WTC11 (cell line): ENCODE measurements around the gene RASA1. TPM values are rescaled to one million over a fixed set of nuclear protein-coding genes. Genes with fewer than 3 reads are reported as not detected.

Experiments
- ATAC-seq: fragments of 200-7000 bp; cut with Tn5 transposase; 2 replicates; pipeline ENCODE4 v1.10.0; 2021; ENCODE audit warnings: mild to moderate bottlenecking, moderate library complexity
- CTCF ChIA-PET: fragments of 300-600 bp; sonication (Branson Sonifier 250); formaldehyde crosslinking; loops from one replicate; lab custom pipeline; 2021; ENCODE audit warnings: antibody characterized with exemption; lab: Charles Lee
- POLR2A ChIA-PET: fragments of 350-600 bp; sonication (Branson Sonifier 250); formaldehyde crosslinking; loops from one replicate; lab custom pipeline; 2021; ENCODE audit warnings: antibody characterized with exemption; lab: Charles Lee
- DNase-seq: peaks from one replicate; pipeline ENCODE4 v3.0.0; 2021; ENCODE audit warnings: low spot score
- H3K27ac Mint-ChIP-seq: 2 replicates; pipeline ENCODE4 v1.8.0; 2021; ENCODE audit warnings: mixed read lengths
- H3K27me3 Mint-ChIP-seq: 2 replicates; pipeline ENCODE4 v1.8.0; 2021; ENCODE audit warnings: low read depth, mild to moderate bottlenecking, moderate library complexity, mixed read lengths
- H3K36me3 Mint-ChIP-seq: 2 replicates; pipeline ENCODE4 v1.8.0; 2021; ENCODE audit warnings: mixed read lengths
- H3K4me1 Mint-ChIP-seq: 2 replicates; pipeline ENCODE4 v1.8.0; 2022; ENCODE audit warnings: mixed read lengths
- H3K4me3 Mint-ChIP-seq: 2 replicates; pipeline ENCODE4 v1.8.0; 2021; ENCODE audit warnings: mild to moderate bottlenecking, moderate library complexity, mixed read lengths
- H3K9me3 Mint-ChIP-seq: 2 replicates; pipeline ENCODE4 v1.8.0; 2021; ENCODE audit warnings: mixed read lengths
- AFF4 ChIP-seq: sonication (generic); formaldehyde crosslinking; IDR thresholded peaks from 2 replicates; pipeline ENCODE4 v1.8.1; 2023; ENCODE audit warnings: mild to moderate bottlenecking, missing genetic modification reagents, borderline replicate concordance
- CREB1 ChIP-seq: sonication (generic); formaldehyde crosslinking; IDR thresholded peaks from 2 replicates; pipeline ENCODE4 v1.8.0; 2023; ENCODE audit warnings: mild to moderate bottlenecking, missing genetic modification reagents
- ESRRA ChIP-seq: sonication (generic); formaldehyde crosslinking; IDR thresholded peaks from 2 replicates; pipeline ENCODE4 v1.8.1; 2022; ENCODE audit warnings: mild to moderate bottlenecking, missing genetic modification reagents, borderline replicate concordance
- FOXJ3 ChIP-seq: sonication (generic); formaldehyde crosslinking; IDR thresholded peaks from 2 replicates; pipeline ENCODE4 v1.9.0; 2021; ENCODE audit warnings: missing genetic modification reagents, mild to moderate bottlenecking, borderline replicate concordance
- FOXP1 ChIP-seq: sonication (generic); formaldehyde crosslinking; IDR thresholded peaks from 2 replicates; pipeline ENCODE4 v1.8.0; 2022; ENCODE audit warnings: missing genetic modification reagents, mild to moderate bottlenecking, moderate library complexity, borderline replicate concordance
- HMGXB4 ChIP-seq: sonication (generic); formaldehyde crosslinking; IDR thresholded peaks from 2 replicates; pipeline ENCODE4 v1.8.1; 2023; ENCODE audit warnings: mild to moderate bottlenecking, moderate library complexity, missing genetic modification reagents
- JAZF1 ChIP-seq: fragments of 250-450 bp; sonication (Bioruptor Pico); IDR thresholded peaks from 2 replicates; pipeline ENCODE4 v1.9.0; 2021; ENCODE audit warnings: moderate library complexity, mild to moderate bottlenecking, inconsistent platforms
- JUN ChIP-seq: sonication (generic); formaldehyde crosslinking; IDR thresholded peaks from 2 replicates; pipeline ENCODE4 v1.8.0; 2023; ENCODE audit warnings: mild to moderate bottlenecking, missing genetic modification reagents
- MLX ChIP-seq: sonication (generic); formaldehyde crosslinking; IDR thresholded peaks from 2 replicates; pipeline ENCODE4 v1.8.1; 2023; ENCODE audit warnings: mild to moderate bottlenecking, missing genetic modification reagents, moderate library complexity
- MYBL2 ChIP-seq: sonication (generic); formaldehyde crosslinking; IDR thresholded peaks from 2 replicates; pipeline ENCODE4 v1.8.1; 2023; ENCODE audit warnings: mild to moderate bottlenecking, moderate library complexity, missing genetic modification reagents
- NFE2L1 ChIP-seq: sonication (generic); formaldehyde crosslinking; IDR thresholded peaks from 2 replicates; pipeline ENCODE4 v1.8.1; 2023; ENCODE audit warnings: missing genetic modification reagents
- PRDM15 ChIP-seq: sonication (generic); formaldehyde crosslinking; IDR thresholded peaks from 2 replicates; pipeline ENCODE4 v1.8.0; 2022; ENCODE audit warnings: missing genetic modification reagents
- TCF7 ChIP-seq: sonication (generic); formaldehyde crosslinking; IDR thresholded peaks from 2 replicates; pipeline ENCODE4 v1.8.0; 2022; ENCODE audit warnings: mild to moderate bottlenecking, low read depth, missing genetic modification reagents, moderate library complexity
- ZBTB21 ChIP-seq: sonication (generic); formaldehyde crosslinking; IDR thresholded peaks from 2 replicates; pipeline ENCODE4 v1.8.1; 2023; ENCODE audit warnings: mild to moderate bottlenecking, missing genetic modification reagents, borderline replicate concordance
- ZNF138 ChIP-seq: sonication (generic); formaldehyde crosslinking; conservative IDR thresholded peaks from 2 replicates; pipeline ENCODE4 v1.8.1; 2022; ENCODE audit warnings: mild to moderate bottlenecking, moderate library complexity, missing genetic modification reagents
- ZNF281 ChIP-seq: sonication (generic); formaldehyde crosslinking; IDR thresholded peaks from 2 replicates; pipeline ENCODE4 v1.8.0; 2023; ENCODE audit warnings: mild to moderate bottlenecking, missing genetic modification reagents
- ZNF423 ChIP-seq: fragments of 250-450 bp; sonication (Bioruptor Pico); IDR thresholded peaks from 2 replicates; pipeline ENCODE4 v2.1.2; 2022; ENCODE audit warnings: mild to moderate bottlenecking, moderate library complexity
- ZNF532 ChIP-seq: fragments of 250-450 bp; sonication (Bioruptor Pico); IDR thresholded peaks from 2 replicates; pipeline ENCODE4 v1.9.0; 2021; ENCODE audit warnings: mild to moderate bottlenecking, borderline replicate concordance
- total RNA-seq: library from RNA; stranded (reverse); gene quantifications from 3 replicates; pipeline ENCODE4 v1.2.3, GENCODE V29; 2021

The RASA1 gene
- total RNA-seq, 1 experiment from 2014 or later, result 31.0 TPM

GRCh38 chr5:87421307-87421706 is 153.6 kb downstream of the RASA1 start:
- Mint-ChIP-seq H3K27ac (no peak overlapping the region), H3K36me3 (no peaks in the 10 kb centered on the region)
- CTCF ChIA-PET, result no interaction called here
- TF ChIP-seq ESRRA (CRISPR knock-in tag) (no peak), ZNF423 (no peak), AFF4 (CRISPR knock-in tag) (no peak), NFE2L1 (CRISPR knock-in tag) (no peak), ZBTB21 (CRISPR knock-in tag) (no peak), JAZF1 (no peak), CREB1 (CRISPR knock-in tag) (no peak), HMGXB4 (CRISPR knock-in tag) (no peak), FOXJ3 (CRISPR knock-in tag) (no peak), ZNF281 (CRISPR knock-in tag) (no peak), TCF7 (no peak), PRDM15 (no peak), JUN (CRISPR knock-in tag) (no peak), MLX (CRISPR knock-in tag) (no peak), MYBL2 (no peak), ZNF138 (CRISPR knock-in tag) (no peak), ZNF532 (no peak), FOXP1 (CRISPR knock-in tag) (no peak)

More at GRCh38 chr5:87421307-87421706, 153.6 kb downstream of the RASA1 start:
- Mint-ChIP-seq H3K4me3 (no peak overlapping the region), H3K27me3 (no peaks in the 10 kb centered on the region), H3K9me3 (no peaks in the 10 kb centered on the region), H3K4me1 (no peaks in the 10 kb centered on the region)
- no peak for DNase-seq
- ATAC-seq, result no peak; the same call in 1 of the 2 replicates
- POLR2A ChIA-PET, result no interaction called here
